ENCODE results near the gene ERC2.

Gene ERC2

GRCh38 chr3:55626279-55626665 is 842.0 kb downstream of the ERC2 start:
- DNase-seq, result no peak

GRCh38 chr3:55624238-55624637 is 844.0 kb downstream of the ERC2 start:
- peak; percentile 39 for DNase-seq

GRCh38 chr3:55623786-55624185 is 844.5 kb downstream of the ERC2 start:
- DNase-seq, result no peak

GRCh38 chr3:55622733-55623132 is 845.5 kb downstream of the ERC2 start:
- DNase-seq, result no peak

- DNase-seq, result peak; percentile 61
Observed at GRCh38 chr3:55622116-55622515, 846.2 kb downstream of the ERC2 start.

DNA sequence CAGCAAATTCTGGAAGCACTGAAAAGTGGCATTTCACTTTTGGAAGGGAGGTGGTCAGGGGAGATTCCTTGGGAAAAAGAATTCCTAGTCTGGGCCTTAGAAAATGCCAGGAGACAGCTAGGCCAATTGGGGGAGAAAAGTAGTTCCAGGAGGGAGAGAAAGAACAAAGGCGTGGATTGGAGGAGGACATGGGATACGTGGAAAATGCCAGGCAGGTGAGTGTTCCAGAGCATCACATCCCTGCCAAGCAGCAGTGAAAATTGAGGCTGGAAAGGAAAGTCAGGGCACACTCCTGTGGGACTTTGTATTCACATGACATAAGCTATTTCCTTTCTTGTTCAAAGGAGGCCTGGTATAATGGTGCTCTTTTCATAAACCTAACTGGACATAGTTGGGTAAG is 846.6 kb downstream of the ERC2 start:
- DNase-seq, result no peak

GRCh38 chr3:55621026-55621422 is 847.2 kb downstream of the ERC2 start:
- no peak for DNase-seq

GRCh38 chr3:55620351-55621025 is 847.8 kb downstream of the ERC2 start:
- peak; percentile 74 for DNase-seq

DNA sequence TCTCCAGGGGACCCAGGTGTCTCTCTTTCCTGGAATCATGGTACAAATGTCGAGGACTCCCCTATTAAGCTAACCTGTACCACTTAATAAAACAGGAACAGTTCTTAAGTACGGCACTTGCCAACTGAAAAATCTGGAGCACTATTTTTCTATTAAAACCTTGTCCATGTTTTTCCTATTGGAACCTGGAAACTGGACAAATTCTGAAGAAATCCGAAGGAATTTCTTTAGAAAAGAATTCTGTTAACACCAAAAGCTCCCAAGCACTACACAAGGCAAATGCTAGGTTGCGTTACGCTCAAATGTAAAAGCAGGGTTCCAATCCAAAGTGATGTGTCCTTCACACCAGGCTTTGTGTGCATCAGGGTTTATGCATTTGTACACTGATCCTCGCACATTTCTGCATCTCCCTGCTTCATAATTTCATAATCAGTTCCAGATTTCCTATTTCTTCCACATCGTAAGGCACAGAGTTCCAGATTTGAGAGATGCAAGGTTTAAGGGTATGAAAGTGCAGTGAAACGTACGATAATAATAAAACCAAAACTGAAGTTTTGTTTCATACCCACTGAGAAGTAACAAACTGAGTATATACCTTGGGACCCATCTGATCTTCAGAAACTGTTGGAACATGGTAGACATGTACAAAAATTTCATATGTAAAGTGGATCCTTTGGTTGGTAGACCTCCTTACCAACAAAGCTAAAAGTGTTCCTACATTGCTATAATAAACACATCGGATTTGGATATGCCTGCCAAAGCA is 849.0 kb downstream of the ERC2 start:
- peak; percentile 20 for DNase-seq

- no peak for DNase-seq
Observed at GRCh38 chr3:55617385-55617784, 850.9 kb downstream of the ERC2 start.

- DNase-seq, result no peak
Observed at GRCh38 chr3:55616803-55617202, 851.5 kb downstream of the ERC2 start.

GRCh38 chr3:55615694-55616295 is 852.5 kb downstream of the ERC2 start:
- no peak for DNase-seq

GRCh38 chr3:55615039-55615693 is 853.1 kb downstream of the ERC2 start:
- no peak for DNase-seq

- no peak for DNase-seq
Observed at GRCh38 chr3:55611121-55611520, 857.1 kb downstream of the ERC2 start.

GRCh38 chr3:55609230-55609827 is 858.9 kb downstream of the ERC2 start:
- DNase-seq, result no peak

DNA sequence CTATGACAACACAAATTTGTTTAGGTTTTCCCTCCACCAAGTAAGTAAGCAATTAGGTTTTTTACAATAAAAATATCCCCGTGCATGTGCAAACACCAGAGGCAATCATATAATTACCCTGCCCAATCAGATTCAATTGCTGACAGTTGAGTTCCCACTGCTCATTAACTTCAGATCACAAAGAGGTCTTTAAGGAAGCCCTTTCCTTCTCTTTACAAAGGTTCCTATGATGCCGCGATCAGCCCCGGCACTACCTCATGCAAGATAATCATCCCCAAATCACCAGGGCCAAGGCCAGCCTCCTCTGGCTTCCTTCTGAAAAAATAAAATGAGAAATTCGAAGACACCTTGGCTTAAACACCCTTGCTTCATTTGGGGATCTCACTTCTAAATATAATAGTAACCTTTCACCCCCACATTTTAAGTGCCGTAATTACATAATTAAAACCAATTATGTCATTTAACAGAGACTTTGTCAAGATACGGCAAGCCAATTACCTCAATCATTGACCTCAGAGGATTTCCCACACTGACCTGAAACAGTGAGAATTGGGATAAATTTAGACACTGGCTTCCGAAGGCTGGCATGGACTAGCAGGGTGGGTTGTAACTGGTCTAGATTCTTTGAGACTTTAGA is 859.8 kb downstream of the ERC2 start:
- no peak for DNase-seq

DNA sequence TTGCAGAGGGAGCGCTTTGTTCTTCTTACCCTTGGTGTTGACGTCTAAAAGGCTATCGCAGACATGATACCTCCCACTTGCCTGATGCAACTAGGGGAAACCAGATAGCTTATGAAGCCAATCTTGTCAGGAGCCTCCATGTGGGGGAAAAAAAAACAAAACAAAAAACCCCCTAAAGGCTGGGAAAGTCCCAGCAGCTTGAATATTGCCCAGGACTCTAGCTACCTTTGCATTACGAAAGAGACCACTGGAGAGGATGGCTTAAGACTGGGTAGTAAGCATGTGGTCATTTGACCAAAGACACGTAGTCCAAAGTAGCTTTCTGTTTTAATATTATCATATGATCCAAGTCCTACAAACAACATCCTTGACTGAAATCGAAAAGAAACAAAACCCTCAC is 860.4 kb downstream of the ERC2 start:
- DNase-seq, result peak; percentile 24

DNA sequence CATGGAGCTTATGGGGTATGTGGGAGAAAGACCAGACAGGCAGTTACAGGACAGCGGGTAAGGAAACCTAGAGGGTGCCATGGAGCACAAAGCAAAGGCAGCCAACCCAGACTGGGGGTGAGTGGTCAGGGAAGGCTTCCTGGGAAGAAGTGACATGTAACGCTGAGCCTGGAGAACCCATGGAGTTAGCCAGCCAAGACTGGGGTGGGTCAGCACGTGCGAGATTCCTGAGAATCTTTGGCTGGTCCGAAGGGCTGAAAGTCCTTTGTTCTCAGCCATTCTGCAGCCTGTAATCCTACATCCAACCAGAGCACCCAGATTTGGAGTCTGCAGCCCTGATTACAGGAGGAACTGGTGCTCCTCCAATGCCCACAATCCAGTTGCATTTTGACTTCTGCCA is 861.1 kb downstream of the ERC2 start:
- DNase-seq, result no peak

DNA sequence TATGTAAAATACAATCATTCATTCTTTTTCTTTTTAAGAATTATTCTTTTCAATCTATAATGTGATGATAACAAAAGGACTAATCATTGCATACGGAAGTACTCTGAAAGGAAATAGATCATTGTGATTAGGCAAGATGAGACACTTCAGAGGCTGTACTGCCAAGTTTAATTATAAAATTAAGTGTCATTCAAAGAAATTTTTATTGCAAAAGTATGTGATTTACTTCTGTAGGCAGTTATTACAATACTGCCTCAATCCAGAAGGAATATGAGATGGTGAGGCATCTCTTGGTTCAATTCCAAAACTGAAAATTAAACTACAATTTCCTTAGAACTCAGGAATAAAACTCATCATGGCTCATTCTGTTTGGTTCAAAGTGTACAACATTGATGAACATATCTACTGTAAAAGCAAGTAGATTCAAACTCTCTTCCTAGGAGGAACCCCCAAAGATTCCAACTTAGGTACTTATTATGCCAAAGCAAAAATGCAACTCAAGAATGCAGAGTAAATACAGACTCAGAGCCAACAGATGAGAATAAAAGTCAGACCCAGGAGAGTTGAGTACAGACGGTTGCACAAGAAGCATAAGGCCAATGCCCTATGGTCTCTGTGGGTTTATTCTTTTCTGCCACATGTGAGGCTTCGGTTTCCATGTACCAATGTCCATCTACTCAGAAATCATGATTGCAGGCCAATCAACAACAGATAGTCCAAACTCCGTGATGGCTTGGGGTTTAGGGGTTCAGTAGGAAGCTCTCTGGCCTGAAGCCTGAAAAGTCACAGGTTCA is 862.6 kb downstream of the ERC2 start:
- no peak for DNase-seq

- no peak for DNase-seq
Observed at GRCh38 chr3:55604846-55605245, 863.4 kb downstream of the ERC2 start.

- no peak for DNase-seq
Observed at GRCh38 chr3:55604402-55604801, 863.9 kb downstream of the ERC2 start.

Measured in fibroblast of upper back skin (primary cell).